Testis (tissue), 3 donors: ENCODE results near the gene UGT1A6. TPM values are rescaled to one million over a fixed set of nuclear protein-coding genes. Genes with fewer than 3 reads are reported as not detected.

Source experiments
- DNase-seq: peaks from one replicate; pipeline ENCODE4 v3.0.0-alpha.2; 2019
- H3K27ac ChIP-seq, 2 donors: fragments of 200-600 bp; sonication (generic); one replicate each; pipeline ENCODE4 v1.5.1; 2019
- H3K27me3 ChIP-seq: fragments of 200-600 bp; sonication (generic); one replicate; pipeline ENCODE4 v1.5.1; 2019
- H3K36me3 ChIP-seq: fragments of 200-600 bp; sonication (generic); one replicate; pipeline ENCODE4 v1.5.1; 2017; ENCODE audit warnings: low read depth; ENCODE audit errors: missing control alignments
- H3K4me1 ChIP-seq: fragments of 200-600 bp; sonication (generic); one replicate; pipeline ENCODE4 v1.5.1; 2019
- H3K4me3 ChIP-seq, 2 donors: fragments of 200-600 bp; sonication (generic); one replicate each; pipeline ENCODE4 v1.5.1; 2017 to 2019
- H3K9me3 ChIP-seq: fragments of 200-600 bp; sonication (generic); one replicate; pipeline ENCODE4 v1.5.1; 2017
- CTCF ChIP-seq, 3 experiments: fragments of 450-650 bp in 2 of 3; fragments of 200-600 bp in 1 of 3; sonication (generic) in 1 of 3; IDR thresholded peaks; one replicate each; pipeline ENCODE4 v1.5.1; 2016 to 2019; ENCODE audit warnings: antibody characterized with exemption in 3 of 3, mild to moderate bottlenecking in 2 of 3, moderate library complexity in 1 of 3
- POLR2A ChIP-seq: fragments of 450-650 bp; IDR thresholded peaks from one replicate; pipeline ENCODE4 v1.6.1; 2017; ENCODE audit warnings: antibody characterized with exemption, mild to moderate bottlenecking, moderate library complexity
- WGBS, 2 donors: methylation state at CpG; one replicate each; pipeline ENCODE4 v1.1.5; 2018; 5-methylcytosine and 5-hydroxymethylcytosine counted together
- intact Hi-C: fragments of 100-400 bp; cut with DNase I; formaldehyde crosslinking; loops from one replicate; pipeline ENCODE4 v1.15.1; 2023; ENCODE audit warnings: low total_unique reads
- polyA plus RNA-seq: library from polyadenylated mRNA; stranded (reverse); fragments of 350-450 nt; fragmentation: Illumina TruSeq; extraction: RNeasy Lipid Tissue Mini Kit (QIAGEN cat#74804); gene quantifications from one replicate; pipeline ENCODE4 v1.2.3, GENCODE V29; 2014; ENCODE audit warnings: low read depth, low replicate concordance; ENCODE audit not compliant: insufficient read depth
- total RNA-seq, 2 donors: library from RNA; depleted of rRNA; stranded (reverse); fragments of >200 nt; gene quantifications; one replicate each; pipeline ENCODE4 v1.2.3, GENCODE V29; 2016

Gene UGT1A6
- total and polyA plus RNA-seq, 3 donors from 2014 or later: 0.74 to 3.0 TPM; not detected in 1

GRCh38 chr2:233798335-233799086 lies 105.8 kb downstream of the UGT1A6 start:
- Histone ChIP-seq H3K36me3 (no peaks in the 10 kb centered on the region), H3K9me3 (no peaks in the 10 kb centered on the region), H3K4me3 (no peak overlapping the region), H3K27me3 (no peaks in the 10 kb centered on the region), H3K4me1 (no peaks in the 10 kb centered on the region), H3K27ac (no peak overlapping the region)
- intact Hi-C loops: no loop called here
- DNase-seq: peak; percentile 7
- TF ChIP-seq CTCF (IDR thresholded peaks at IDR 0.05): no peak
- no peak for TF ChIP-seq POLR2A
- 88 to 90% methylated on average over 14 of the region's 14 CpGs for WGBS, 2 donors

GRCh38 chr2:233799087-233799665 lies 106.5 kb downstream of the UGT1A6 start:
- intact Hi-C loops: no loop called here
- no peaks in the 10 kb centered on the region for H3K27me3 ChIP-seq
- WGBS, 2 donors: 61 to 72% methylated on average over 7 of the region's 7 CpGs
- H3K9me3 ChIP-seq: no peaks in the 10 kb centered on the region
- H3K4me3 ChIP-seq: no peak overlapping the region
- no peaks in the 10 kb centered on the region for H3K36me3 ChIP-seq
- DNase-seq: peak; percentile 4
- no peak overlapping the region for H3K27ac ChIP-seq
- no peaks in the 10 kb centered on the region for H3K4me1 ChIP-seq
- no peak for TF ChIP-seq CTCF (IDR thresholded peaks at IDR 0.05)
- no peak for TF ChIP-seq POLR2A

GRCh38 chr2:233799716-233800115 lies 107.0 kb downstream of the UGT1A6 start:
- 59 to 67% methylated on average over 3 to 5 of the region's 5 CpGs for WGBS, 2 donors
- Histone ChIP-seq H3K27me3 (no peaks in the 10 kb centered on the region), H3K9me3 (no peaks in the 10 kb centered on the region), H3K4me1 (no peaks in the 10 kb centered on the region), H3K4me3 (no peak overlapping the region), H3K36me3 (no peaks in the 10 kb centered on the region), H3K27ac (no peak overlapping the region)
- no peak for DNase-seq
- no peak for TF ChIP-seq POLR2A
- TF ChIP-seq CTCF (IDR thresholded peaks at IDR 0.05): no peak
- intact Hi-C loops: no loop called here

GRCh38 chr2:233800208-233800607 lies 107.5 kb downstream of the UGT1A6 start:
- no peaks in the 10 kb centered on the region for H3K27me3 ChIP-seq
- no peaks in the 10 kb centered on the region for H3K9me3 ChIP-seq
- H3K4me1 ChIP-seq: no peaks in the 10 kb centered on the region
- no peaks in the 10 kb centered on the region for H3K36me3 ChIP-seq
- DNase-seq: peak; percentile 4
- no peak overlapping the region for H3K27ac ChIP-seq
- TF ChIP-seq CTCF (IDR thresholded peaks at IDR 0.05) (no peak), POLR2A (no peak)
- 82 to 91% methylated on average over 7 of the region's 7 CpGs for WGBS, 2 donors
- intact Hi-C loops: no loop called here
- no peak overlapping the region for H3K4me3 ChIP-seq
